Activated CD8-positive, alpha-beta memory T cell treated with anti-CD3 and anti-CD28 coated beads, Interleukin-2, amount 50 U/mL, for 4 hours (primary cell): ENCODE results near the gene THOC1.
"Not testable (repeated sequence)": the region's sequence is repeated elsewhere in the genome, so short reads cannot be mapped to it uniquely, and the experiment has no call there.

ENCODE experiments used
- DNase-seq: peaks from one replicate; pipeline ENCODE4 v3.0.0-alpha.2; 2020

Gene THOC1

GRCh38 chr18:267688-268552, at the start of gene THOC1:
Gene THOC1 (minus strand): TSS chr18:268047. CDS start chr18:268019, 28 bp downstream.
- DNase-seq: peak; percentile 98

- DNase-seq: no peak
These were observed 49.8 kb upstream of the THOC1 start for GRCh38 chr18:317618-318017.

GRCh38 chr18:316393-316792, 48.5 kb upstream of the THOC1 start:
- DNase-seq: no peak

- no peak for DNase-seq
These were observed 46.1 kb upstream of the THOC1 start for GRCh38 chr18:313931-314330.

- DNase-seq: no peak
These were observed 44.6 kb upstream of the THOC1 start for GRCh38 chr18:312415-312814.

- DNase-seq: no peak
These were observed 42.2 kb upstream of the THOC1 start for GRCh38 chr18:310042-310441.

- DNase-seq: not testable (repeated sequence)
These were observed 40.2 kb upstream of the THOC1 start for GRCh38 chr18:308086-308485.

GRCh38 chr18:306608-307255, 38.9 kb upstream of the THOC1 start:
- no peak for DNase-seq

- no peak for DNase-seq
These were observed 37.2 kb upstream of the THOC1 start for GRCh38 chr18:305003-305501.

- DNase-seq: no peak
These were observed 35.8 kb upstream of the THOC1 start for GRCh38 chr18:303607-304006.

GRCh38 chr18:303011-303410, 35.2 kb upstream of the THOC1 start:
- no peak for DNase-seq

GRCh38 chr18:302097-302496, 34.2 kb upstream of the THOC1 start:
- no peak for DNase-seq

GRCh38 chr18:297936-298335, 30.1 kb upstream of the THOC1 start:
- DNase-seq: no peak

GRCh38 chr18:295756-296490, 28.1 kb upstream of the THOC1 start:
- DNase-seq: no peak

GRCh38 chr18:294566-294965, 26.7 kb upstream of the THOC1 start:
- DNase-seq: no peak

GRCh38 chr18:293536-293935, 25.7 kb upstream of the THOC1 start:
- no peak for DNase-seq

GRCh38 chr18:292271-292670, 24.4 kb upstream of the THOC1 start:
- no peak for DNase-seq

GRCh38 chr18:289970-290369, 22.1 kb upstream of the THOC1 start:
- DNase-seq: not testable (repeated sequence)

GRCh38 chr18:289026-289425, 21.2 kb upstream of the THOC1 start:
- DNase-seq: no peak

GRCh38 chr18:286515-287310, 18.9 kb upstream of the THOC1 start:
- no peak for DNase-seq

- no peak for DNase-seq
These were observed 18.0 kb upstream of the THOC1 start for GRCh38 chr18:285817-286216.

GRCh38 chr18:275486-275885, 7.6 kb upstream of the THOC1 start:
- no peak for DNase-seq

- DNase-seq: no peak
These were observed 6.5 kb upstream of the THOC1 start for GRCh38 chr18:274313-274712.
